Esophagus muscularis mucosa (tissue), 4 donors: ENCODE data around the gene ANO6.

Experiments
- CTCF ChIP-seq, 3 experiments: fragments of 200-600 bp in 2 of 3; fragments of 450-650 bp in 1 of 3; sonication (generic) in 2 of 3; IDR thresholded peaks; one replicate each; pipeline ENCODE4 v1.5.1; 2017 to 2019; ENCODE audit warnings: antibody characterized with exemption in 3 of 3, mild to moderate bottlenecking in 2 of 3, moderate library complexity in 1 of 3
- EP300 ChIP-seq: sonication (generic); formaldehyde crosslinking; IDR thresholded peaks from one replicate; pipeline ENCODE4 v1.6.1; 2017; ENCODE audit warnings: antibody characterized with exemption
- POLR2A ChIP-seq: fragments of 450-650 bp; IDR thresholded peaks from one replicate; pipeline ENCODE4 v1.6.1; 2017; ENCODE audit warnings: antibody characterized with exemption, moderate library complexity, mild to moderate bottlenecking, low read depth

- TF ChIP-seq CTCF (IDR thresholded peaks at IDR 0.05) (peak; percentile 14 to 56 (median 30)), POLR2A (no peak), EP300 (no peak)
These were observed 511 bp downstream of the ANO6 start for GRCh38 chr12:45216230-45216982.
